Body of pancreas (tissue), 4 donors: ENCODE measurements around the gene FLRT2.

Experiments
- CTCF ChIP-seq, 7 experiments: fragments of 450-650 bp in 4 of 7; fragments of 200-600 bp in 3 of 7; sonication (generic) in 3 of 7; IDR thresholded peaks; one replicate each; pipeline ENCODE4 v1.5.1; 2016 to 2019; ENCODE audit warnings: antibody characterized with exemption in 7 of 7
- POLR2A ChIP-seq, 3 donors: fragments of 450-650 bp; IDR thresholded peaks; one replicate each; pipeline ENCODE4 v1.6.1; 2016; ENCODE audit warnings: antibody characterized with exemption in 3 of 3, mild to moderate bottlenecking in 2 of 3

GRCh38 chr14:85562630-85563029 is 32.7 kb downstream of the FLRT2 start:
- TF ChIP-seq CTCF (IDR thresholded peaks at IDR 0.05) (no peak), POLR2A (IDR thresholded peaks at IDR 0.05) (no peak)
